Loucy (cell line): ENCODE data around the gene KLHL30.

Source experiments
- CTCF ChIP-seq: fragments of 200-600 bp; sonication (generic); conservative IDR thresholded peaks from 2 replicates; pipeline ENCODE4 v1.5.1; 2014; ENCODE audit warnings: mild to moderate bottlenecking, antibody characterized with exemption, low read length
- EZH2phosphoT487 ChIP-seq: fragments of 200-600 bp; IDR thresholded peaks from 2 replicates; pipeline ENCODE4 v1.6.1; 2018; ENCODE audit warnings: antibody characterized with exemption, mild to moderate bottlenecking, moderate library complexity, borderline replicate concordance

- TF ChIP-seq CTCF (no peak), EZH2phosphoT487 (no peak)
Observed at GRCh38 chr2:238123991-238124470, 14.4 kb upstream of the KLHL30 start.
